H9 (cell line): ENCODE data around the gene TSPAN13. TPM values are rescaled to one million over a fixed set of nuclear protein-coding genes. Genes with fewer than 3 reads are reported as not detected.

Source experiments
- DNase-seq: peaks from one replicate; pipeline ENCODE4 v3.0.0-alpha.2; 2017
- H2AFZ ChIP-seq: one replicate; pipeline ENCODE4 v1.6.1; 2013; ENCODE audit warnings: mild to moderate bottlenecking, low read length, control low read depth, moderate library complexity
- H2AK5ac ChIP-seq: 2 replicates; pipeline ENCODE4 v1.6.1; 2013; ENCODE audit warnings: low read length, control low read depth, mixed read lengths; ENCODE audit not compliant: insufficient read length
- H2BK120ac ChIP-seq: one replicate; pipeline ENCODE4 v1.6.1; 2013; ENCODE audit warnings: low read depth, mild to moderate bottlenecking, low read length, control low read depth, inconsistent platforms; ENCODE audit not compliant: poor library complexity, severe bottlenecking
- H2BK12ac ChIP-seq: 2 replicates; pipeline ENCODE4 v1.6.1; 2013; ENCODE audit warnings: low read length, control low read depth, mixed read lengths, low read depth; ENCODE audit not compliant: insufficient read length
- H2BK15ac ChIP-seq: 2 replicates; pipeline ENCODE4 v1.6.1; 2013; ENCODE audit warnings: low read depth, low read length, control low read depth
- H2BK20ac ChIP-seq: one replicate; pipeline ENCODE4 v1.6.1; 2013; ENCODE audit warnings: low read depth, mild to moderate bottlenecking, low read length, control low read depth, inconsistent platforms; ENCODE audit not compliant: poor library complexity, severe bottlenecking
- H2BK5ac ChIP-seq: 2 replicates; pipeline ENCODE4 v1.6.1; 2013; ENCODE audit warnings: low read length, control low read depth, mixed read lengths; ENCODE audit not compliant: insufficient read length
- H3K14ac ChIP-seq: 2 replicates; pipeline ENCODE4 v1.6.1; 2013; ENCODE audit warnings: low read length, control low read depth; ENCODE audit not compliant: insufficient read depth
- H3K18ac ChIP-seq: 2 replicates; pipeline ENCODE4 v1.6.1; 2013; ENCODE audit warnings: low read depth, mild to moderate bottlenecking, mixed read lengths, low read length, control low read depth; ENCODE audit not compliant: insufficient read length
- H3K23ac ChIP-seq: 2 replicates; pipeline ENCODE4 v1.6.1; 2013; ENCODE audit warnings: low read length, control low read depth, mixed read lengths, low read depth; ENCODE audit not compliant: insufficient read length
- H3K23me2 ChIP-seq: 2 replicates; pipeline ENCODE4 v1.6.1; 2013; ENCODE audit warnings: low read depth, mild to moderate bottlenecking, mixed read lengths, low read length, control low read depth; ENCODE audit not compliant: insufficient read length, poor library complexity, severe bottlenecking
- H3K27ac ChIP-seq: 2 replicates; pipeline ENCODE4 v1.5.1; 2013; ENCODE audit warnings: low read length, control low read depth, mixed read lengths, low read depth; ENCODE audit not compliant: insufficient read length
- H3K27me3 ChIP-seq: 2 replicates; pipeline ENCODE4 v1.6.1; 2013; ENCODE audit warnings: low read length, control low read depth, inconsistent platforms; ENCODE audit not compliant: insufficient read depth
- H3K4ac ChIP-seq: 2 replicates; pipeline ENCODE4 v1.6.1; 2013; ENCODE audit warnings: low read depth, mild to moderate bottlenecking, control low read depth, inconsistent platforms, low read length, moderate library complexity
- H3K4me1 ChIP-seq: 2 replicates; pipeline ENCODE4 v1.6.1; 2013; ENCODE audit warnings: low read length, control low read depth, inconsistent platforms; ENCODE audit not compliant: insufficient read depth
- H3K4me2 ChIP-seq: 2 replicates; pipeline ENCODE4 v1.6.1; 2013; ENCODE audit warnings: low read length, control low read depth, mixed read lengths; ENCODE audit not compliant: insufficient read length, insufficient read depth
- H3K56ac ChIP-seq: 2 replicates; pipeline ENCODE4 v1.6.1; 2013; ENCODE audit warnings: low read depth, mild to moderate bottlenecking, mixed read lengths, low read length, control low read depth; ENCODE audit not compliant: insufficient read length
- H3K79me1 ChIP-seq: 2 replicates; pipeline ENCODE4 v1.6.1; 2013; ENCODE audit warnings: low read depth, mild to moderate bottlenecking, moderate library complexity, low read length, control low read depth, inconsistent platforms; ENCODE audit not compliant: insufficient read depth, poor library complexity, severe bottlenecking
- H3K79me2 ChIP-seq: 2 replicates; pipeline ENCODE4 v1.6.1; 2013; ENCODE audit warnings: low read length, control low read depth, inconsistent platforms; ENCODE audit not compliant: insufficient read depth
- H3K9ac ChIP-seq: 2 replicates; pipeline ENCODE4 v1.6.1; 2013; ENCODE audit warnings: low read length, control low read depth, mixed read lengths; ENCODE audit not compliant: insufficient read length; ENCODE audit errors: extremely low read depth
- H3K9me3 ChIP-seq: one replicate; pipeline ENCODE4 v1.6.1; 2013; ENCODE audit warnings: low read depth, low read length, inconsistent platforms; ENCODE audit not compliant: control insufficient read depth
- H3T11ph ChIP-seq: one replicate; pipeline ENCODE4 v1.6.1; 2013; ENCODE audit warnings: mild to moderate bottlenecking, low read length, control low read depth, inconsistent platforms
- H4K20me1 ChIP-seq: one replicate; pipeline ENCODE4 v1.6.1; 2013; ENCODE audit not compliant: control insufficient read depth, insufficient read length, insufficient read depth
- H4K5ac ChIP-seq: 2 replicates; pipeline ENCODE4 v1.6.1; 2013; ENCODE audit warnings: low read depth, mild to moderate bottlenecking, mixed read lengths, low read length, control low read depth; ENCODE audit not compliant: insufficient read length
- H4K8ac ChIP-seq: replicated peaks from 2 replicates; pipeline ENCODE4 v1.6.1; 2013; ENCODE audit warnings: low read length, control low read depth, mixed read lengths, low read depth; ENCODE audit not compliant: insufficient read length
- H4K91ac ChIP-seq: 2 replicates; pipeline ENCODE4 v1.6.1; 2013; ENCODE audit warnings: low read depth, mild to moderate bottlenecking, moderate library complexity, mixed read lengths, low read length, control low read depth; ENCODE audit not compliant: insufficient read length
- H3K27ac Mint-ChIP-seq, 3 experiments: 2 replicates in 2 of 3; 3 replicates in 1 of 3; pipeline ENCODE4 v1.8.0; 2020 to 2021; ENCODE audit warnings: mixed read lengths in 3 of 3, mild to moderate bottlenecking in 1 of 3, moderate library complexity in 1 of 3
- H3K27me3 Mint-ChIP-seq: 2 replicates; pipeline ENCODE4 v1.8.0; 2021; ENCODE audit warnings: low read depth, mild to moderate bottlenecking, moderate library complexity, mixed read lengths
- H3K36me3 Mint-ChIP-seq, 3 experiments: 2 replicates in 2 of 3; 3 replicates in 1 of 3; pipeline ENCODE4 v1.8.0; 2020 to 2021; ENCODE audit warnings: low read depth in 3 of 3, mixed read lengths in 3 of 3; ENCODE audit not compliant: insufficient read depth in 1 of 3
- H3K4me1 Mint-ChIP-seq, 2 experiments: 2 replicates each; pipeline ENCODE4 v1.8.0; 2020; ENCODE audit warnings: mixed read lengths in 2 of 2
- H3K4me3 Mint-ChIP-seq, 2 experiments: 2 replicates in 1 of 2; 3 replicates in 1 of 2; pipeline ENCODE4 v1.8.0; 2020 to 2021; ENCODE audit warnings: mild to moderate bottlenecking in 2 of 2, mixed read lengths in 2 of 2, moderate library complexity in 1 of 2
- H3K9me3 Mint-ChIP-seq, 2 experiments: 2 replicates in 1 of 2; 3 replicates in 1 of 2; pipeline ENCODE4 v1.8.0; 2020; ENCODE audit warnings: mild to moderate bottlenecking in 2 of 2, mixed read lengths in 2 of 2, moderate library complexity in 1 of 2
- CTCF ChIP-seq: fragments of 200-600 bp; sonication (generic); conservative IDR thresholded peaks from 3 replicates; pipeline ENCODE4 v1.8.0; 2021; ENCODE audit warnings: antibody characterized with exemption, mild to moderate bottlenecking
- WGBS: extraction: QIAGEN DNeasy Blood & Tissue Kit; methylation state at CpG from one replicate; pipeline ENCODE4 v1.1.7; 2013; ENCODE audit warnings: missing lambda C conversion rate, low lambda C conversion rate, mixed read lengths; ENCODE audit not compliant: insufficient read length; ENCODE audit errors: extremely low coverage; 5-methylcytosine and 5-hydroxymethylcytosine counted together
- total RNA-seq: library from RNA; stranded (reverse); gene quantifications from 2 replicates; pipeline ENCODE4 v1.2.1, GENCODE V29; 2021

Gene TSPAN13
- total RNA-seq, 1 experiment from 2014 or later: 18.7 TPM

GRCh38 chr7:16758036-16758435, 4.5 kb downstream of the TSPAN13 start:
- H2BK12ac ChIP-seq: no peak overlapping the region
- H2BK15ac ChIP-seq: no peak overlapping the region
- H4K91ac ChIP-seq: no peak overlapping the region
- peaks cover 14% of the 10 kb centered on the region for H3K23me2 ChIP-seq
- H3K4me2 ChIP-seq: no peak overlapping the region
- no peak overlapping the region for H2BK120ac ChIP-seq
- Mint-ChIP-seq H3K4me1 (peaks cover 24 to 26% of the 10 kb centered on the region in 2 experiments), H3K9me3 (no peaks in the 10 kb centered on the region), H3K4me3 (no peak overlapping the region), H3K27me3 (peaks cover 16% of the 10 kb centered on the region), H3K36me3 (no peaks in the 10 kb centered on the region), H3K27ac (no peak overlapping the region)
- no peaks in the 10 kb centered on the region for H3K79me2 ChIP-seq
- TF ChIP-seq CTCF: no peak
- no peak overlapping the region for H3K9ac ChIP-seq
- H4K5ac ChIP-seq: no peak overlapping the region
- no peaks in the 10 kb centered on the region for H3K27me3 ChIP-seq
- H3K18ac ChIP-seq: no peak overlapping the region
- no peak overlapping the region for H3K14ac ChIP-seq
- peaks cover 3% of the 10 kb centered on the region for H3K79me1 ChIP-seq
- WGBS: no CpG with 5 or more reads among the region's 6 CpGs
- H3T11ph ChIP-seq: no peak overlapping the region
- no peaks in the 10 kb centered on the region for H4K20me1 ChIP-seq
- H3K9me3 ChIP-seq: no peaks in the 10 kb centered on the region
- H3K4ac ChIP-seq: no peak overlapping the region
- H2BK5ac ChIP-seq: no peak overlapping the region
- no peak overlapping the region for H2AFZ ChIP-seq
- no peak overlapping the region for H2BK20ac ChIP-seq
- H3K27ac ChIP-seq: no peak overlapping the region
- DNase-seq: no peak
- H3K23ac ChIP-seq: no peak overlapping the region
- no peak overlapping the region for H4K8ac ChIP-seq
- no peak overlapping the region for H2AK5ac ChIP-seq
- H3K56ac ChIP-seq: no peak overlapping the region
- H3K4me1 ChIP-seq: no peaks in the 10 kb centered on the region
